HG02884 (cell line): Measurements from ENCODE around the gene CHST13.
"Not testable (repeated sequence)": the region's sequence is repeated elsewhere in the genome, so short reads cannot be mapped to it uniquely, and the experiment has no call there.

Experiments
- ATAC-seq: cut with Tn5 transposase; IDR thresholded peaks from one replicate; pipeline ENCODE4 v1.9.1; 2021; ENCODE audit warnings: mild to moderate bottlenecking, moderate library complexity; ENCODE audit not compliant: unreplicated experiment

CHST13 gene

DNA sequence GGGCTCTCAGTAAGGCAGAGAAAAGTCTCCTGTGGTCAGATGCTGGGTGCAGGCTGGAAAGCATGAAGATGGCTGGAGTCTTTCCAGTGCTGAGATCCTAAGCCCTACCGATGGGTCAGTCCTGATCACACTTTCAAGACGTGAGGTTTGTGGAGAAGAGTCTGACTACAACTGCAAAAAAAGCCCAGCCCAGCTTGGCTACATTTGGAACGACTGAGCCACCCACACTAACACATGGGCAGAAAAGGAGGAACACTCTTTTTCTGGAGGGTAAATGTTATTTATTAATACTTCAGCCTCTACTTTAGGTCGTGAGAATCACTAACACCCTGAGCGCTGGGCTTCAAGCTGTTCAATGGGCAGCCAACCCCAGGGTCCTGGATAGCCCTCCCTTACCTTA is 56.8 kb downstream of the CHST13 start:
- no peak for ATAC-seq

DNA sequence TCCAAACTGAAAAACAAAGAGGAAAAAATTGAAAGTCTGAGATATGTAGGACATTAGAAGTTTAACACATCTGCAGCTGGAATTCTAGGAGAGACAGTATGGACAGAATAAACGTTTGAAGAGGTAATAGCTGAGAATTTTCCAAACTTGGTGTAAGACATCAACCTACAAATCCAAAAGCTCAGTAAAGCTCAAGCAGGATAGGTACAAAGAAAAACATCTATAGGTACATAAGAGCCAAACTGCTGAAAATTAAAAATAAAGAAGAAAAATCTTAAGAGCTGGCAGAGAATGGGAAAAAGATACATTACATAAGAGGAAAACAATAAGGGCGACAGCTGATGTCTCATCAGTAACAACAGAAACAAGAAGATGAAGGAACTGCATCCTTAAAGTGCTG is 57.6 kb downstream of the CHST13 start:
- no peak for ATAC-seq

DNA sequence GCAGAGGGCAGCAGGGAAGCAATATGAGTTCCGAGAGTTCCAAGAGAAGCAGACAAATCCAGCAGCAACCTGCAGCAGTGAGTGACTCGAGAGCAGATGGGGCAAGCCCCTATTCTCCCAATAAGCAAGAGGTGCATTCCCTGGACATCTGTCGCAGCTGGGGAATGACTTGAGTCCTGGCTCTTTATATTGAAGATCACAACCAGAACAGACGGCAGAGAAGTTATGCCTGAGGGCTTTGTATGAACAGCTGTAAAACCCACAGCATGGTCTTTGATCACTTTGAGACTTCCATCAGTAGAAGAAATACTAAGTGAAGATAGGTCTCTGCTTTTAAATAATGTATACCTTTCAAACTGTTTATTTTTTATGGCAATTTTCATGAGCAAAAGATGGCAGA is 58.4 kb downstream of the CHST13 start:
- ATAC-seq = no peak

DNA sequence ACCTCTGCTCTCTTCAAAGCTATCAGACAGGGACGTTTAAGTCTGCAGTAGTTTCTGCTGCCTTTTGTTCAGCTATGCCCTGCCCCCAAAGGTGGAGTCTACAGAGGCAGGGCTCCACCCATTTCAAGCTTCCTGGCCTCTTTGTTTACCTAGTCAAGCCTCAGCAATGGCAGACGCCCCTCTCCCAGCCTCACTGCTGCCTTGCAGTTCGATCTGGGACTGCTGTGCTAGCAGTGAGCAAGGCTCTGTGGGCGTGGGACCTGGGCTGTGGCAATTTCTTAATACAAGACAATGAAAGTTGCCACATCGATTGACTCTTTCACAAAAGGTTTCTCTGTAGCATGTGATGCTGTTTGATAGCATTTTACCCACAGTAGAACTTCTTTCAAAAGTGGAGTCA is 67.6 kb downstream of the CHST13 start:
- ATAC-seq = not testable (repeated sequence)
